Measurements from ENCODE around the gene CDK13. TPM values are rescaled to one million over a fixed set of nuclear protein-coding genes. Genes with fewer than 3 reads are reported as not detected.

Gene CDK13
- total and polyA plus RNA-seq, 9 of the 15 experiments (the other 6 are each of a cell fraction or from before 2014, with no cell fraction given): 9.8 to 46.1 (median 32.4) TPM

- BruUV-seq (replicated peaks): no TSS peak
- DNase-seq (ENCODE audit: extremely low read depth in 1 of 4, low spot score in 3 of 4): no peak
- H3K4me1 ChIP-seq (replicated peaks in 1 of 2; ENCODE audit: control insufficient read depth in 2 of 2, insufficient read depth in 2 of 2, low read length in 2 of 2): no peaks in the 10 kb centered on the region
- no peaks in the 10 kb centered on the region for H3K9me1 ChIP-seq (ENCODE audit: control insufficient read depth, insufficient read depth, low read length)
- H3K79me2 ChIP-seq (ENCODE audit: control insufficient read depth, insufficient read depth, low read length): no peaks in the 10 kb centered on the region
- H3K36me3 ChIP-seq (ENCODE audit: control insufficient read depth, insufficient read depth, low read length): no peaks in the 10 kb centered on the region
- CTCF ChIA-PET (ENCODE audit: low intra/inter-chr PET ratio): no interaction called here
- H3K4me2 ChIP-seq (ENCODE audit: insufficient read depth, low read length): no peak overlapping the region
- H3K9ac ChIP-seq (ENCODE audit: insufficient read depth in 1 of 2, low read depth in 2 of 2, low read length in 2 of 2): no peak overlapping the region
- no peak for ATAC-seq
- H2AFZ ChIP-seq (ENCODE audit: low read depth, low read length): no peak overlapping the region
- no peak overlapping the region for H3K27ac ChIP-seq (ENCODE audit: extremely low read depth, low read depth, low read length)
- H3K27me3 ChIP-seq (ENCODE audit: control insufficient read depth in 2 of 2, insufficient read depth in 2 of 2, low read length in 2 of 2): peaks cover 0 to 5% of the 10 kb centered on the region in 2 experiments; a peak in 3 of 5 replicates
- intact Hi-C loops (cut with micrococcal nuclease): no loop called here
- WGBS (ENCODE audit: insufficient coverage, low coverage, missing lambda C conversion rate): 4% methylated on average over 2 of the region's 2 CpGs
- no peak overlapping the region for H3K4me3 ChIP-seq
- TF ChIP-seq ELF4 (CRISPR knock-in tag; IDR thresholded peaks at IDR 0.05): no peak
- TF ChIP-seq TFE3 (CRISPR knock-in tag; IDR thresholded peaks at IDR 0.05): no peak
- TF ChIP-seq PHF21A (IDR thresholded peaks at IDR 0.05; ENCODE audit: borderline replicate concordance, low read depth): no peak
- TF ChIP-seq BRD4 (IDR thresholded peaks at IDR 0.05): no peak
- no peak for TF ChIP-seq BRF2 (IDR thresholded peaks at IDR 0.05; ENCODE audit: borderline replicate concordance, insufficient read depth, insufficient read length)
- TF ChIP-seq EP300 (IDR thresholded peaks at IDR 0.05; ENCODE audit: low read length): no peak
- no peak for TF ChIP-seq ZNF174 (CRISPR knock-in tag; IDR thresholded peaks at IDR 0.05)
- TF ChIP-seq ZNF24 (IDR thresholded peaks at IDR 0.05): no peak
- TF ChIP-seq EHMT2 (IDR thresholded peaks at IDR 0.05): no peak
- TF ChIP-seq U2AF1 (optimal IDR thresholded peaks at IDR 0.05; ENCODE audit: low read depth, low read length): no peak
- TF ChIP-seq ZNF239 (CRISPR knock-in tag; IDR thresholded peaks at IDR 0.05): no peak
- no peak for TF ChIP-seq CBFB (CRISPR knock-in tag; IDR thresholded peaks at IDR 0.05)
- POLR2A ChIA-PET: interaction anchor here (1.3 kb wide), 1 partner anchor 21 kb away, joined by 4 read pairs; no protein-coding TSS in a partner anchor
- H4K20me1 ChIP-seq (replicated peaks; ENCODE audit: control insufficient read depth, insufficient read depth, low read length): no peaks in the 10 kb centered on the region
- in situ Hi-C loops (cut with MboI): no loop called here
- H3K9me3 ChIP-seq (replicated peaks; ENCODE audit: control insufficient read depth, insufficient read depth, low read depth, low read length): no peaks in the 10 kb centered on the region
- no peak for FAIRE-seq
Observed at GRCh38 chr7:39904077-39904486, 46.0 kb upstream of the CDK13 start.
